CD1c-positive myeloid dendritic cell (primary cell): ENCODE data around the gene RAB7B.
A peak's percentile ranks its signal among the peaks of the same experiment; 100 is the strongest.

Experiments used
- DNase-seq: peaks from one replicate; pipeline ENCODE4 v3.0.0-alpha.2; 2016; ENCODE audit errors: extremely low spot score

The RAB7B gene

DNA sequence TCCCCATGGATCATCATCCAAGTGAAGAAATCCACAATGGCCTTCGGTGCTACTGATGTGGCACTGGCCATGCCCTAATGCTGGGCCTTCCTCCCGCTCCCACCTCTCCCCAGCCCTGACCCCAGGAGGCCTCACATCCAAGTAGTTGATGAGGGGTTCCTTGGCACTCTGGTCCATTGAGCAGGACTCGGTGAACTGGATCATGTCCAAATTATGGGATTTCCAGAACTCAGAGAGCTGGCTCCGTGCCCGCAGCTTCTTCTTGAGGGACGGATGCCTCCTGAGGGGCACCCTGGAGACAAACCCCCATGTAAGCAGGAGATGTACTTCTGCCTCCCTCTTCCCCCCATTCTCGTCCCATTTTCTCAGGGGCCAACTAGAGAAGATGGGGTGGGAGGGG lies 19.6 kb upstream of the RAB7B start:
- no peak for DNase-seq

- no peak for DNase-seq
These were observed 18.6 kb upstream of the RAB7B start for GRCh38 chr1:206021626-206022365.

- no peak for DNase-seq
These were observed 17.9 kb upstream of the RAB7B start for GRCh38 chr1:206021008-206021625.

- no peak for DNase-seq
These were observed 17.3 kb upstream of the RAB7B start for GRCh38 chr1:206020393-206021007.

- peak; percentile 68 for DNase-seq
These were observed 11.9 kb upstream of the RAB7B start for GRCh38 chr1:206015071-206015470.

DNA sequence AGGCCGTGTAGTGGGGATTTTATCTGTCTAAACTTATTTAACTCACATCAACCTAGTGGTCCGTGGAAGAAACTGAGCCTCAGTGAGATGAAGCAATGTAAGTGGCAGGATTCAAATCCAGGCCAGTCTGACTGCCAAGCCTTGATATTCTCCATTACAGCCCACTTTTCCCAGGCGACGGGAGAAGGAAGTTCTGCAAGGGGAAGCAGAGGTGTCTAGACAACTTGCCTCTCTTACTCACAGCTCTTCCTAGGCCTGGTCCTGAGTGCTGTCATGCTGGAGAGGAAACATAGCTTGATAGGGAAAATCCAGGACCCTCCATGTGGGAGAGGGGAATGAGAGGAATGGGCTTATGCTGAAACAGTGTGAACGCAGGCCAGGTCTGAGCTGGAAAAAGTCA lies 11.4 kb upstream of the RAB7B start:
- peak; percentile 59 for DNase-seq

GRCh38 chr1:206013026-206013795 lies 10.0 kb upstream of the RAB7B start:
- peak; percentile 53 for DNase-seq

GRCh38 chr1:206012086-206012859 lies 9.1 kb upstream of the RAB7B start:
- peak; percentile 97 for DNase-seq

- peak; percentile 26 for DNase-seq
These were observed 7.9 kb upstream of the RAB7B start for GRCh38 chr1:206011057-206011456.

- DNase-seq, result no peak
These were observed 6.9 kb upstream of the RAB7B start for GRCh38 chr1:206010060-206010459.

DNA sequence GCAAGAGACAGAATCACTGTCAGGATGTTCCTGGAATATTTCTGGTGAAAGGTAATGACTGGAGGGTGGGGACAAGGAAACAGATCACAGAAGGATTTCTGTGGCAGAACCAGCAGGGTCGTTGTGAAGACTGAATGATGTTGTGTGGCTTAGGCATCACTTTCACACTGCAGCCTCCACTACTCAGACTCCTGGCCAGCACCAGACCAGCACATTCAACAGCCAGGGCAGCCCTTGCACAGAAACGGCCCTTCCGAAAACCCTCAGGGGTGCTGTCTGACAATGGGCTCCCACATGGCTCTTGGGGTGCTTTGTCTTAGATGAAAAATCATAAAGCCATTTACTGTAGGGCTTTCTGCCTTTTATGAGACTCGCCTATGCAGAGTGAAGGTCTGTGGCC lies 3.8 kb upstream of the RAB7B start:
- no peak for DNase-seq

DNA sequence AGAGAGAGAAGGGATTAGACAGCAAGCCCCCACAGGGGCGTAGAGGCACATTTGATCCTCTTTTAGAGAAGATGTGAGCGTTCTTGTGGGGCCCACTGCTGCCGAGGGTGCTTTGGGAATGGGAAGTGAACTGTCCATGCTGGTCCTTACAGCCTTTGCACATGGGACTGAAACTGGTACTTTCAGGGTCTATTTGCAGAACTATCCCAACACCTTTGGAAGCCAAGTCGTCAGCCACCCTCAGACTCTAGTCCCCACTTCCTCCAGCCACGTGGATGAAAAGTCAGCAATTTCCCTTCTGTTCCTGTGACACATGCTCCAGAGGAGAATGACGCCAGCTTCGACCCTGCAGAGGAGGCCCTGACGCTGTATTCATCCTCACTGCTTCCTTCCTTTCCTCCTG lies 2.6 kb upstream of the RAB7B start:
- DNase-seq, result peak; percentile 88

- DNase-seq, result no peak
These were observed 2.0 kb upstream of the RAB7B start for GRCh38 chr1:206005234-206005633.

DNA sequence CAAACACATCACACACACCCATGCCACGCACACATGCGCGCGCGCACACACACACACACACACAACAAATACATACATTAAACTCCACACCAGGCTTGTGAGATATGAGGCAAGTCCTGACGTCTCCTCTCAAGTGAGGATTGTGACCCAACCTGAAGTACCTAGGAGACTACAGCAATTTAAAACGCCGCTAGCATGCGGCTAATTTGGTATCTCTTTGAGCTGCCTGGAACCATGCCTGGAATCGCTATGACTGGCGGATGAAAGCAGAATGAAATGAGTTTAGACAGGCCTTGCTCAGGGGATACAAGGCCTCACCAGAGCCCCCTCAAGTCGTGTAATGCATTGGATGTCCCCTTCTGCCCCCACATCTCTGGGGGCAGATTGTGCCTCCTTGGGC lies 1.6 kb upstream of the RAB7B start:
- no peak for DNase-seq

GRCh38 chr1:206003854-206004800 lies 932 bp upstream of the RAB7B start:
- DNase-seq, result no peak

DNA sequence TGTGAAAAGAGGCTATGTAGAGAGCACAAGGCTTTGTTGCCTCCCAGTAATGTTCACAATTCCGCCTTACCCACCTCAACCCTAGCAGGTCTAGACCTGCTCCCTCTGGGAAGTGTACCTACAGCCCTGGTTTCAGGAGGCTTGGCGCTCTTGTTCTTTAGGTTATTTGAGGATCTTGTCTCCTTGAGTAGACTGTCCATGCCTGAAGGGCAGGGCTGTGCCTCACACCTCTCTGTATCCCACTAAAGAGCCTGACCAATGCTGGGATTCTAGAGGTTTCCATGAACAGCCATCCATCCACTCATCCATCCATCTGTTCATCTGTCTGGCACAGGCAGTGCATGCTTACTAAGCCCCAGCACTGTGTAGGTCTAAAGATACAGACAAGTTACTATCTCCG lies 1.0 kb downstream of the RAB7B start:
- no peak for DNase-seq

GRCh38 chr1:206001476-206001888 lies 1.7 kb downstream of the RAB7B start:
- peak; percentile 95 for DNase-seq

GRCh38 chr1:206000641-206001339 lies 2.4 kb downstream of the RAB7B start:
- DNase-seq, result peak; percentile 29

GRCh38 chr1:205998457-205999241 lies 4.5 kb downstream of the RAB7B start:
- DNase-seq, result no peak
